IMR-90 (cell line): ENCODE measurements around the gene RPTOR. TPM values are rescaled to one million over a fixed set of nuclear protein-coding genes. Genes with fewer than 3 reads are reported as not detected.

Experiments used
- ATAC-seq: fragments of 200-7000 bp; cut with Tn5 transposase; 2 replicates; pipeline ENCODE4 v1.9.1; 2020; ENCODE audit warnings: low read depth, mild to moderate bottlenecking, moderate library complexity
- BruUV-seq: library from RNA; stranded (reverse); fragments of 400-500 nt; replicated peaks from 2 replicates; lab custom pipeline; 2021; lab: Mats Ljungman, UMichigan
- CTCF ChIA-PET: fragments of 300-600 bp; formaldehyde crosslinking; extraction: SDS; loops from one replicate; lab custom pipeline; 2021; ENCODE audit warnings: antibody characterized with exemption; lab: Yijun Ruan, JAX
- POLR2A ChIA-PET: fragments of 300-600 bp; sonication (Branson Sonifier 250); formaldehyde crosslinking; loops from one replicate; lab custom pipeline; 2022; ENCODE audit warnings: antibody characterized with exemption; ENCODE audit not compliant: unreplicated experiment; lab: Charles Lee
- DNase-seq: peaks from one replicate; pipeline ENCODE4 v3.0.0; 2013
- H2AFZ ChIP-seq: replicated peaks from 2 replicates; pipeline ENCODE3; 2013; ENCODE audit warnings: low read length, mild to moderate bottlenecking; ENCODE audit not compliant: poor library complexity
- H2AK5ac ChIP-seq: 2 replicates; pipeline ENCODE4 v1.6.1; 2013; ENCODE audit warnings: low read depth, low read length, inconsistent platforms
- H2AK9ac ChIP-seq: replicated peaks from 2 replicates; pipeline ENCODE3; 2013; ENCODE audit warnings: mild to moderate bottlenecking, low read depth, low read length, moderate library complexity; ENCODE audit not compliant: poor library complexity
- H2BK120ac ChIP-seq: 2 replicates; pipeline ENCODE4 v1.6.1; 2013; ENCODE audit warnings: low read depth, low read length, inconsistent platforms
- H2BK15ac ChIP-seq: 3 replicates; pipeline ENCODE4 v1.6.1; 2013; ENCODE audit warnings: low read depth, low read length, inconsistent platforms
- H2BK20ac ChIP-seq: 2 replicates; pipeline ENCODE4 v1.6.1; 2013; ENCODE audit warnings: low read depth, mild to moderate bottlenecking, inconsistent platforms, low read length, moderate library complexity
- H2BK5ac ChIP-seq: 2 replicates; pipeline ENCODE4 v1.6.1; 2013; ENCODE audit warnings: mild to moderate bottlenecking, low read depth, low read length, inconsistent platforms; ENCODE audit not compliant: poor library complexity, severe bottlenecking
- H3K14ac ChIP-seq: replicated peaks from 2 replicates; pipeline ENCODE4 v1.6.1; 2013; ENCODE audit warnings: low read depth, low read length, inconsistent platforms
- H3K18ac ChIP-seq: 2 replicates; pipeline ENCODE4 v1.6.1; 2013; ENCODE audit warnings: low read depth, low read length, control low read depth
- H3K23ac ChIP-seq: 2 replicates; pipeline ENCODE4 v1.6.1; 2013; ENCODE audit warnings: low read depth, low read length, inconsistent platforms
- H3K27ac ChIP-seq: 2 replicates; pipeline ENCODE4 v1.5.1; 2013; ENCODE audit warnings: mild to moderate bottlenecking, control low read depth, low read length; ENCODE audit not compliant: insufficient read depth
- H3K27me3 ChIP-seq: 2 replicates; pipeline ENCODE4 v1.6.1; 2013; ENCODE audit warnings: low read length; ENCODE audit not compliant: control insufficient read depth, insufficient read depth
- H3K36me3 ChIP-seq: 2 replicates; pipeline ENCODE4 v1.6.1; 2013; ENCODE audit warnings: low read length, mixed read lengths; ENCODE audit not compliant: control insufficient read depth, insufficient read depth
- H3K4ac ChIP-seq: 2 replicates; pipeline ENCODE4 v1.6.1; 2013; ENCODE audit warnings: low read depth, low read length, inconsistent platforms
- H3K4me1 ChIP-seq: 2 replicates; pipeline ENCODE4 v1.6.1; 2013; ENCODE audit warnings: low read length, mixed read lengths; ENCODE audit not compliant: control insufficient read depth, insufficient read depth
- H3K4me2 ChIP-seq: 2 replicates; pipeline ENCODE4 v1.6.1; 2013; ENCODE audit warnings: low read depth, mild to moderate bottlenecking, control low read depth, low read length, moderate library complexity
- H3K4me3 ChIP-seq: 2 replicates; pipeline ENCODE4 v1.5.1; 2013; ENCODE audit warnings: low read depth, mild to moderate bottlenecking, control low read depth, low read length, moderate library complexity; ENCODE audit not compliant: insufficient read depth
- H3K56ac ChIP-seq: 2 replicates; pipeline ENCODE4 v1.6.1; 2013; ENCODE audit warnings: low read length, inconsistent platforms; ENCODE audit not compliant: insufficient read depth; ENCODE audit errors: extremely low read depth
- H3K79me1 ChIP-seq, 2 experiments: 2 replicates each; pipeline ENCODE4 v1.6.1; 2013; ENCODE audit warnings: low read length in 2 of 2, inconsistent platforms in 1 of 2, low read depth in 1 of 2
- H3K9ac ChIP-seq: 2 replicates; pipeline ENCODE4 v1.6.1; 2013; ENCODE audit warnings: low read depth, low read length, control low read depth
- H3K9me1 ChIP-seq: 2 replicates; pipeline ENCODE4 v1.6.1; 2013; ENCODE audit warnings: low read length, inconsistent platforms; ENCODE audit not compliant: insufficient read depth
- H3K9me3 ChIP-seq: 2 replicates; pipeline ENCODE4 v1.6.1; 2013; ENCODE audit warnings: low read length; ENCODE audit not compliant: control insufficient read depth, insufficient read depth
- H4K20me1 ChIP-seq: 2 replicates; pipeline ENCODE4 v1.6.1; 2013; ENCODE audit warnings: low read length, inconsistent platforms; ENCODE audit not compliant: insufficient read depth
- H4K5ac ChIP-seq: 2 replicates; pipeline ENCODE4 v1.6.1; 2013; ENCODE audit warnings: mild to moderate bottlenecking, low read depth, low read length, control low read depth
- H4K8ac ChIP-seq, 2 experiments: 2 replicates each; pipeline ENCODE4 v1.6.1; 2013; ENCODE audit warnings: low read depth in 2 of 2, low read length in 2 of 2, control low read depth in 1 of 2, inconsistent platforms in 1 of 2
- H4K91ac ChIP-seq: 2 replicates; pipeline ENCODE4 v1.6.1; 2013; ENCODE audit warnings: low read depth, low read length, inconsistent platforms; ENCODE audit not compliant: insufficient read depth
- BHLHE40 ChIP-seq: fragments of 150-350 bp; IDR thresholded peaks from 2 replicates; pipeline ENCODE4 v1.6.1; 2016; ENCODE audit warnings: mild to moderate bottlenecking, low read depth, low read length
- CEBPB ChIP-seq: IDR thresholded peaks from 2 replicates; pipeline ENCODE4 v1.6.1; 2012; ENCODE audit warnings: low read depth, low read length, improper control_type of control experiment
- MAFK ChIP-seq: IDR thresholded peaks from 2 replicates; pipeline ENCODE4 v1.6.1; 2012; ENCODE audit warnings: low read depth, low read length, improper control_type of control experiment
- MAZ ChIP-seq: IDR thresholded peaks from 2 replicates; pipeline ENCODE4 v1.6.1; 2012; ENCODE audit warnings: low read depth, mild to moderate bottlenecking, low read length, improper control_type of control experiment, moderate library complexity, borderline replicate concordance
- MXI1 ChIP-seq: IDR thresholded peaks from 2 replicates; pipeline ENCODE4 v1.6.1; 2012; ENCODE audit warnings: low read depth, mild to moderate bottlenecking, low read length, moderate library complexity, borderline replicate concordance
- SMC3 ChIP-seq: fragments of 150-350 bp; IDR thresholded peaks from 2 replicates; pipeline ENCODE4 v1.6.1; 2016; ENCODE audit warnings: low read depth, mild to moderate bottlenecking, antibody characterized with exemption, low read length, moderate library complexity
- WGBS, 2 experiments: methylation state at CpG; one replicate each; pipeline versions ENCODE4 v1.1.5 to v1.1.7; 2013; ENCODE audit warnings: missing lambda C conversion rate in 2 of 2; ENCODE audit not compliant: insufficient read length in 1 of 2; ENCODE audit errors: extremely low coverage in 2 of 2; 5-methylcytosine and 5-hydroxymethylcytosine counted together
- dilution Hi-C: fragments of 300-500 bp; cut with HindIII; formaldehyde crosslinking; loops from one replicate; pipeline ENCODE4 v1.14.3; 2018; ENCODE audit warnings: low sequenced_read_pairs; ENCODE audit not compliant: unreplicated experiment
- in situ Hi-C: fragments of 300-500 bp; cut with MboI; formaldehyde crosslinking; loops from 3 replicates; pipeline ENCODE4 v1.14.3; 2019; ENCODE audit warnings: low sequenced_read_pairs, inconsistent platforms, mixed read lengths
- intact Hi-C: fragments of 100-400 bp; cut with micrococcal nuclease; formaldehyde crosslinking; loops from 2 replicates; pipeline ENCODE4 v1.10.0; 2022
- polyA plus RNA-seq, 3 experiments: library from polyadenylated mRNA; depleted of rRNA; stranded (reverse); fragments of >200 nt; gene quantifications; 2 replicates each; pipeline ENCODE4 v1.2.3, GENCODE V29; 2012; ENCODE audit warnings: low replicate concordance in 1 of 3
- total RNA-seq: library from RNA; depleted of rRNA; stranded (reverse); fragments of >200 nt; gene quantifications from 2 replicates; pipeline ENCODE4 v1.2.3, GENCODE V29; 2012
- TF ChIP-seq, protein P1 (sequence below): conservative IDR thresholded peaks from 2 replicates; pipeline ENCODE4 v1.5.1; 2012; ENCODE audit warnings: mild to moderate bottlenecking, low read depth, low read length, improper control_type of control experiment
- TF ChIP-seq, protein P2 (sequence below): fragments of 150-350 bp; IDR thresholded peaks from 2 replicates; pipeline ENCODE4 v1.6.1; 2016; ENCODE audit warnings: low read depth, mild to moderate bottlenecking, low read length, moderate library complexity, borderline replicate concordance

Gene RPTOR
- total and polyA plus RNA-seq, 2 of the 4 experiments (the other 2 are of a cell fraction) = 10.8 to 14.7 TPM

DNA sequence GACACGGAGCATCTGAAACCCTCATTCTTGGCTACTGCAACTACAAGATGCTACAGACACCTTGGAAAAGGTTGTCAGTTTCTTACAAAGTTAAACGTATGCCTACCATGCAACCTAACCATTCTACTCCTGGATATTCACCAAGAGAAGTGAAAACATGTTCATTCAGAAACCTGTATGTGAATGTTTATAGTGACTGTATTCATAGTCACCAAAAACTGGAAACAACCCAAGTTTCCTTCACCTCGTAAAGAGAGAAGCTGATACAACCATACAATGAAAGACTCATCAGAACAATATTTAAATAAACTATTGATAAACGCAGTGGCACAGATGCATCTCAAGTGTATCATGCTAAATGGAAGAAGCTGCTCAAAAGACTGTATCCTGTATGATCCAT lies 391.6 kb downstream of the RPTOR start:
- ChIA-PET POLR2A (no interaction called here), CTCF (no interaction called here)
- Histone ChIP-seq H2AK5ac (no peak overlapping the region), H4K20me1 (no peaks in the 10 kb centered on the region), H3K4ac (no peak overlapping the region), H3K9ac (no peak overlapping the region), H3K9me3 (no peaks in the 10 kb centered on the region), H3K27me3 (no peaks in the 10 kb centered on the region), H4K91ac (no peak overlapping the region), H4K5ac (no peak overlapping the region), H2AK9ac (no peak overlapping the region), H2BK5ac (no peak overlapping the region), H3K14ac (no peak overlapping the region), H2AFZ (no peak overlapping the region), H3K23ac (no peak overlapping the region), H3K36me3 (peaks cover 2% of the 10 kb centered on the region; the same call in 1 of the 2 replicates), H4K8ac (no peak overlapping the region), H3K56ac (no peak overlapping the region), H2BK15ac (no peak overlapping the region), H3K27ac (no peak overlapping the region), H3K18ac (no peak overlapping the region), H3K79me1 (no peaks in the 10 kb centered on the region), H2BK120ac (no peak overlapping the region), H2BK20ac (no peak overlapping the region), H3K4me3 (no peak overlapping the region), H3K4me2 (no peak overlapping the region), H3K9me1 (no peaks in the 10 kb centered on the region), H3K4me1 (peaks cover 3% of the 10 kb centered on the region; the same call in 1 of the 2 replicates)
- dilution Hi-C loops (no loop called here), in situ Hi-C loops (no loop called here), intact Hi-C loops (no loop called here)
- TF ChIP-seq SMC3 = no peak
- TF ChIP-seq, protein P1, sequence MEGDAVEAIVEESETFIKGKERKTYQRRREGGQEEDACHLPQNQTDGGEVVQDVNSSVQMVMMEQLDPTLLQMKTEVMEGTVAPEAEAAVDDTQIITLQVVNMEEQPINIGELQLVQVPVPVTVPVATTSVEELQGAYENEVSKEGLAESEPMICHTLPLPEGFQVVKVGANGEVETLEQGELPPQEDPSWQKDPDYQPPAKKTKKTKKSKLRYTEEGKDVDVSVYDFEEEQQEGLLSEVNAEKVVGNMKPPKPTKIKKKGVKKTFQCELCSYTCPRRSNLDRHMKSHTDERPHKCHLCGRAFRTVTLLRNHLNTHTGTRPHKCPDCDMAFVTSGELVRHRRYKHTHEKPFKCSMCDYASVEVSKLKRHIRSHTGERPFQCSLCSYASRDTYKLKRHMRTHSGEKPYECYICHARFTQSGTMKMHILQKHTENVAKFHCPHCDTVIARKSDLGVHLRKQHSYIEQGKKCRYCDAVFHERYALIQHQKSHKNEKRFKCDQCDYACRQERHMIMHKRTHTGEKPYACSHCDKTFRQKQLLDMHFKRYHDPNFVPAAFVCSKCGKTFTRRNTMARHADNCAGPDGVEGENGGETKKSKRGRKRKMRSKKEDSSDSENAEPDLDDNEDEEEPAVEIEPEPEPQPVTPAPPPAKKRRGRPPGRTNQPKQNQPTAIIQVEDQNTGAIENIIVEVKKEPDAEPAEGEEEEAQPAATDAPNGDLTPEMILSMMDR = no peak
- no peak for TF ChIP-seq BHLHE40
- no peak for TF ChIP-seq MXI1
- TF ChIP-seq, protein P2, sequence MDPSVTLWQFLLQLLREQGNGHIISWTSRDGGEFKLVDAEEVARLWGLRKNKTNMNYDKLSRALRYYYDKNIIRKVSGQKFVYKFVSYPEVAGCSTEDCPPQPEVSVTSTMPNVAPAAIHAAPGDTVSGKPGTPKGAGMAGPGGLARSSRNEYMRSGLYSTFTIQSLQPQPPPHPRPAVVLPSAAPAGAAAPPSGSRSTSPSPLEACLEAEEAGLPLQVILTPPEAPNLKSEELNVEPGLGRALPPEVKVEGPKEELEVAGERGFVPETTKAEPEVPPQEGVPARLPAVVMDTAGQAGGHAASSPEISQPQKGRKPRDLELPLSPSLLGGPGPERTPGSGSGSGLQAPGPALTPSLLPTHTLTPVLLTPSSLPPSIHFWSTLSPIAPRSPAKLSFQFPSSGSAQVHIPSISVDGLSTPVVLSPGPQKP = no peak
- no peak for TF ChIP-seq MAZ
- TF ChIP-seq MAFK = no peak
- no peak for TF ChIP-seq CEBPB
- WGBS, 2 experiments = no CpG with 5 or more reads among the region's 4 CpGs
- DNase-seq (peak; percentile 55), ATAC-seq (no peak)
- BruUV-seq = no TSS peak
